HepG2 (cell line): ENCODE data around the gene HOTAIR. TPM values are rescaled to one million over a fixed set of nuclear protein-coding genes. Genes with fewer than 3 reads are reported as not detected.

Source experiments
- ATAC-seq: fragments of 200-7000 bp; cut with Tn5 transposase; 3 replicates; pipeline ENCODE4 v1.9.1; 2020; ENCODE audit warnings: mild to moderate bottlenecking, moderate library complexity
- BruUV-seq: library from RNA; stranded (reverse); fragments of 400-500 nt; replicated peaks from 2 replicates; lab custom pipeline; 2021; lab: Mats Ljungman, UMichigan
- CTCF ChIA-PET: fragments of 300-600 bp; formaldehyde crosslinking; extraction: SDS; loops from one replicate; lab custom pipeline; 2021; ENCODE audit warnings: low total read pairs, inconsistent platforms, low intra/inter-chr PET ratio; lab: Yijun Ruan, JAX
- POLR2A ChIA-PET: fragments of 350-600 bp; sonication (Branson Sonifier 250); formaldehyde crosslinking; loops from one replicate; lab custom pipeline; 2020; ENCODE audit warnings: antibody characterized with exemption, inconsistent platforms; lab: Yijun Ruan, JAX
- DNase-seq: peaks from one replicate; pipeline ENCODE4 v3.0.0-alpha.2; 2015; ENCODE audit warnings: low spot score
- FAIRE-seq: peaks from 3 replicates; lab custom pipeline; 2011; peaks lifted over from hg19 to GRCh38; lab: Jason Lieb, UNC
- H2AFZ ChIP-seq: one replicate; pipeline ENCODE4 v1.6.1; 2011; ENCODE audit warnings: low read length, inconsistent platforms
- H3K27ac ChIP-seq: fragments of 300-600 bp; 3 replicates; pipeline ENCODE4 v1.8.0; 2011; ENCODE audit warnings: mixed run types, mild to moderate bottlenecking, mixed read lengths, low read length, inconsistent platforms; ENCODE audit not compliant: insufficient read depth; ENCODE audit errors: extremely low read length
- H3K27me3 ChIP-seq, 2 experiments: fragments of 200-600 bp in 1 of 2; 2 replicates in 1 of 2; 3 replicates in 1 of 2; pipeline versions ENCODE4 v1.6.0 to v1.8.0; 2011; ENCODE audit warnings: low read length in 2 of 2, mild to moderate bottlenecking in 2 of 2, moderate library complexity in 2 of 2, inconsistent platforms in 1 of 2; ENCODE audit not compliant: insufficient read depth in 2 of 2, control insufficient read depth in 1 of 2
- H3K36me3 ChIP-seq, 2 experiments: fragments of 200-600 bp in 1 of 2; replicated peaks in 1 of 2; 2 replicates in 1 of 2; 3 replicates in 1 of 2; pipeline versions ENCODE4 v1.5.1 to v1.8.0; 2011; ENCODE audit warnings: low read length in 2 of 2, inconsistent platforms in 1 of 2; ENCODE audit not compliant: insufficient read depth in 2 of 2, control insufficient read depth in 1 of 2
- H3K4me1 ChIP-seq: 2 replicates; pipeline ENCODE4 v1.5.1; 2012; ENCODE audit warnings: low read length, inconsistent platforms; ENCODE audit not compliant: insufficient read depth
- H3K4me2 ChIP-seq: 2 replicates; pipeline ENCODE4 v1.6.0; 2011; ENCODE audit warnings: low read depth, low read length, inconsistent platforms
- H3K4me3 ChIP-seq, 3 experiments: fragments of 200-600 bp in 1 of 3; sonication (generic), shearing (Covaris generic) in 1 of 3; replicated peaks in 1 of 3; 2 replicates each; pipeline ENCODE4 v1.5.1; 2011 to 2016; ENCODE audit warnings: low read length in 3 of 3, inconsistent platforms in 2 of 3, low read depth in 2 of 3, mild to moderate bottlenecking in 2 of 3, control low read depth in 1 of 3, mixed read lengths in 1 of 3; ENCODE audit not compliant: insufficient read depth in 1 of 3
- H3K79me2 ChIP-seq: one replicate; pipeline ENCODE4 v1.6.1; 2011; ENCODE audit warnings: low read length, inconsistent platforms; ENCODE audit not compliant: insufficient read depth
- H3K9ac ChIP-seq: 2 replicates; pipeline ENCODE4 v1.6.0; 2011; ENCODE audit warnings: mild to moderate bottlenecking, low read depth, low read length, inconsistent platforms; ENCODE audit not compliant: insufficient read depth
- H3K9me3 ChIP-seq: 2 replicates; pipeline ENCODE4 v1.5.1; 2012; ENCODE audit warnings: mild to moderate bottlenecking, low read length
- H4K20me1 ChIP-seq: 2 replicates; pipeline ENCODE4 v1.6.0; 2011; ENCODE audit warnings: inconsistent platforms, mild to moderate bottlenecking, low read length, moderate library complexity; ENCODE audit not compliant: insufficient read depth
- EHMT2 ChIP-seq: fragments of 200-600 bp; sonication (generic); IDR thresholded peaks from 2 replicates; pipeline ENCODE4 v1.7.0; 2017; ENCODE audit warnings: antibody characterized with exemption, low read depth, low read length, borderline replicate concordance
- FOXA3 ChIP-seq: IDR thresholded peaks from 2 replicates; pipeline ENCODE4 v1.6.1; 2016; ENCODE audit warnings: missing genetic modification reagents, missing compliant biosample characterization
- FOXO1 ChIP-seq: sonication (generic); formaldehyde crosslinking; IDR thresholded peaks from 2 replicates; pipeline ENCODE4 v1.4.0; 2020; ENCODE audit warnings: missing genetic modification reagents
- HMGA1 ChIP-seq: sonication (generic); formaldehyde crosslinking; conservative IDR thresholded peaks from 2 replicates; pipeline ENCODE4 v1.4.0; 2020; ENCODE audit warnings: missing genetic modification reagents
- KDM4B ChIP-seq: sonication (generic); formaldehyde crosslinking; IDR thresholded peaks from 2 replicates; pipeline ENCODE4 v1.4.0; 2020; ENCODE audit warnings: missing genetic modification reagents
- LCORL ChIP-seq, 2 experiments: fragments of 450-650 bp in 1 of 2; sonication (generic) in 1 of 2; formaldehyde crosslinking in 1 of 2; IDR thresholded peaks; 2 replicates each; pipeline versions ENCODE4 v1.5.0 to v1.6.1; 2017 to 2020; ENCODE audit warnings: antibody characterized with exemption in 1 of 2, missing genetic modification reagents in 1 of 2
- RELA ChIP-seq: sonication (generic); formaldehyde crosslinking; IDR thresholded peaks from 2 replicates; pipeline ENCODE4 v1.4.0; 2020; ENCODE audit warnings: missing genetic modification reagents
- RFXAP ChIP-seq: sonication (generic); formaldehyde crosslinking; IDR thresholded peaks from 2 replicates; pipeline ENCODE4 v1.4.0; 2020; ENCODE audit warnings: missing genetic modification reagents, borderline replicate concordance
- SIN3A ChIP-seq: IDR thresholded peaks from 2 replicates; pipeline ENCODE4 v1.6.1; 2011; ENCODE audit warnings: low read depth, mild to moderate bottlenecking, control low read depth, low read length, borderline replicate concordance
- ZNF20 ChIP-seq: sonication (generic); formaldehyde crosslinking; IDR thresholded peaks from 2 replicates; pipeline ENCODE4 v1.4.0; 2020; ENCODE audit warnings: mild to moderate bottlenecking, moderate library complexity, missing genetic modification reagents
- ZNF567 ChIP-seq: sonication (generic); formaldehyde crosslinking; IDR thresholded peaks from 2 replicates; pipeline ENCODE4 v1.8.1; 2023; ENCODE audit warnings: mild to moderate bottlenecking, missing genetic modification reagents, borderline replicate concordance
- ZNF703 ChIP-seq: sonication (generic); formaldehyde crosslinking; IDR thresholded peaks from 2 replicates; pipeline ENCODE4 v1.5.1; 2020; ENCODE audit warnings: missing genetic modification reagents, mild to moderate bottlenecking, moderate library complexity, borderline replicate concordance
- WGBS: methylation state at CpG from one replicate; pipeline ENCODE4 v1.1.6; 2017; ENCODE audit warnings: low lambda C conversion rate; 5-methylcytosine and 5-hydroxymethylcytosine counted together
- in situ Hi-C: cut with HindIII; loops from 2 replicates; pipeline ENCODE4 v1.10.0; 2017; ENCODE audit warnings: low pct_unique_long_range_greater_than_20kb; ENCODE audit not compliant: extremely low pct_ligation_motif_present
- intact Hi-C: fragments of 100-400 bp; cut with micrococcal nuclease; formaldehyde crosslinking; loops from one replicate; pipeline ENCODE4 v1.10.0; 2022; ENCODE audit not compliant: unreplicated experiment
- polyA plus RNA-seq, 8 experiments: library from polyadenylated mRNA; depleted of rRNA in 3 of 8; stranded (reverse) in 7 of 8; unstranded in 1 of 8; fragments of >200 nt; fragmentation: Illumina TruSeq in 4 of 8; extraction: Trizol in 4 of 8; gene quantifications; 2 replicates each; pipeline versions ENCODE4 v1.2.1 to v1.2.3, GENCODE V29; 2011 to 2016; ENCODE audit warnings: low read depth in 4 of 8, missing spikeins in 1 of 8, mixed read lengths in 1 of 8; ENCODE audit not compliant: insufficient read depth in 1 of 8
- total RNA-seq, 5 experiments: library from RNA; depleted of rRNA; stranded (reverse); fragments of >200 nt; fragmentation: Illumina TruSeq; extraction: Trizol; gene quantifications; 2 replicates each; pipeline ENCODE4 v1.2.3, GENCODE V29; 2016; ENCODE audit warnings: low read depth in 1 of 5
- TF ChIP-seq, protein P1 (sequence below), 2 experiments: sonication (generic) in 1 of 2; formaldehyde crosslinking in 1 of 2; IDR thresholded peaks; 2 replicates each; pipeline versions ENCODE4 v1.5.1 to v1.6.1; 2011 to 2020; ENCODE audit warnings: borderline replicate concordance in 1 of 2, low read depth in 1 of 2, low read length in 1 of 2, mild to moderate bottlenecking in 1 of 2, missing genetic modification reagents in 1 of 2, moderate library complexity in 1 of 2
- TF ChIP-seq, protein P2 (sequence below): sonication (generic); formaldehyde crosslinking; IDR thresholded peaks from 2 replicates; pipeline ENCODE4 v1.8.0; 2022; ENCODE audit warnings: mild to moderate bottlenecking, missing genetic modification reagents, moderate library complexity
- TF ChIP-seq, protein P3 (sequence below): IDR thresholded peaks from 2 replicates; pipeline ENCODE4 v1.6.1; 2016; ENCODE audit warnings: mild to moderate bottlenecking

Gene HOTAIR
- total and polyA plus RNA-seq, 2 of the 13 experiments (the other 11 are each of a cell fraction or from before 2014, with no cell fraction given): not detected

DNA sequence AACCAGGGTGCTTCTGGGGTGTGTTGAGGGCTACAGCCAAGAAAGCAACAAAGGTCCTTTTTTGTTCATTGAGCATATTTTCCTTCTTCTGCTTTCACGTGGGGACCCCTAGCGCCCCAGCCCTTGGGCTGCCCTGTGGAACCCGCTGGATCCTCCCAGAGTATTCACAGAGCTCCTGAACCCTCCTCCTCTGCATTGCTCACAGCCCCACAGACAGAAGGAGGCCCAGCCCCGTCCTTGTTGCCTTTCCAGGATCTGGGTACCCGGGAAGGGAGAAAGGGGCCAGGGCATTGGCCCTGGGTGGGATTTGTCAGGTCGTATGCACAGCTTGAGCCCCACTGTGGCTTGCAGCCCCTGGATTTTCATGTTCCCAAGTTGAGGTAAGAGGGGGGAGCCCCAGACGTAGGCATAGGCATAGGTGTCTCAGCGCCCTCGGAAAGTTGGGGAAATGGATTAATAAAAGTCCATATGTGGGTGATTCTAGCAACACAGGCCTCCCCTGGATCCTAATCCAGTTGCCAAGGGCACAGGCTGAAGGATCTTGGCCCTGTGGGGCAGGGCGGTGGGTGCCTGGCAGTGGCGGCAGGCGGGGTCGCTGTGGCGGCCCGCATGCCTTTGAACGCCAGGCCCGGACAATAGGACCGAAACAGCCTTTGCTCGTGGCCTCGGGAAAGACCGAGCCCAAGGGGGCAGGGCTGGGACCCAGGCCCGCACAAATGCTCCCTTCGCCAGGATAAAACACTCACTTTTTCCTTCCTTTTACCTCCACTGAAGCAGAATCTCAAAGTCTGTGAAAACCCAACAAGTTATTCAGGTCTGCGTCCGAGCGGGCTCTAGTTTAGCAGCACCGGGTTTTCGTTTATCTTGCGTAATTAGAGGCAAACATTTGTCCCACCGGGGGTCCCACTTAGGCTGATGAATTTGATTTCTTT is 7.1 kb upstream of the HOTAIR start:
- POLR2A ChIA-PET: no interaction called here
- in situ Hi-C loops: no loop called here
- TF ChIP-seq RFXAP (CRISPR knock-in tag): no peak
- no peak for TF ChIP-seq RELA (CRISPR knock-in tag)
- no peak for TF ChIP-seq KDM4B (CRISPR knock-in tag)
- no peak for TF ChIP-seq ZNF567 (CRISPR knock-in tag)
- TF ChIP-seq, protein P1, sequence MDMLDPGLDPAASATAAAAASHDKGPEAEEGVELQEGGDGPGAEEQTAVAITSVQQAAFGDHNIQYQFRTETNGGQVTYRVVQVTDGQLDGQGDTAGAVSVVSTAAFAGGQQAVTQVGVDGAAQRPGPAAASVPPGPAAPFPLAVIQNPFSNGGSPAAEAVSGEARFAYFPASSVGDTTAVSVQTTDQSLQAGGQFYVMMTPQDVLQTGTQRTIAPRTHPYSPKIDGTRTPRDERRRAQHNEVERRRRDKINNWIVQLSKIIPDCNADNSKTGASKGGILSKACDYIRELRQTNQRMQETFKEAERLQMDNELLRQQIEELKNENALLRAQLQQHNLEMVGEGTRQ (IDR thresholded peaks at IDR 0.05; ENCODE audit: low read depth, low read length): no peak
- TF ChIP-seq, protein P1 (CRISPR knock-in tag; IDR thresholded peaks at IDR 0.05; ENCODE audit: borderline replicate concordance): no peak
- no peak for TF ChIP-seq FOXO1 (CRISPR knock-in tag)
- no peak for TF ChIP-seq HMGA1
- no peak for TF ChIP-seq LCORL (IDR thresholded peaks at IDR 0.05)
- TF ChIP-seq LCORL (CRISPR knock-in tag; IDR thresholded peaks at IDR 0.05): no peak
- TF ChIP-seq EHMT2: no peak
- no peak for TF ChIP-seq ZNF703 (CRISPR knock-in tag)
- TF ChIP-seq ZNF20 (CRISPR knock-in tag): no peak
- TF ChIP-seq, protein P2, sequence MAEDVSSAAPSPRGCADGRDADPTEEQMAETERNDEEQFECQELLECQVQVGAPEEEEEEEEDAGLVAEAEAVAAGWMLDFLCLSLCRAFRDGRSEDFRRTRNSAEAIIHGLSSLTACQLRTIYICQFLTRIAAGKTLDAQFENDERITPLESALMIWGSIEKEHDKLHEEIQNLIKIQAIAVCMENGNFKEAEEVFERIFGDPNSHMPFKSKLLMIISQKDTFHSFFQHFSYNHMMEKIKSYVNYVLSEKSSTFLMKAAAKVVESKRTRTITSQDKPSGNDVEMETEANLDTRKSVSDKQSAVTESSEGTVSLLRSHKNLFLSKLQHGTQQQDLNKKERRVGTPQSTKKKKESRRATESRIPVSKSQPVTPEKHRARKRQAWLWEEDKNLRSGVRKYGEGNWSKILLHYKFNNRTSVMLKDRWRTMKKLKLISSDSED (CRISPR knock-in tag): no peak
- no peak for TF ChIP-seq SIN3A
- no peak for TF ChIP-seq FOXA3
- TF ChIP-seq, protein P3, sequence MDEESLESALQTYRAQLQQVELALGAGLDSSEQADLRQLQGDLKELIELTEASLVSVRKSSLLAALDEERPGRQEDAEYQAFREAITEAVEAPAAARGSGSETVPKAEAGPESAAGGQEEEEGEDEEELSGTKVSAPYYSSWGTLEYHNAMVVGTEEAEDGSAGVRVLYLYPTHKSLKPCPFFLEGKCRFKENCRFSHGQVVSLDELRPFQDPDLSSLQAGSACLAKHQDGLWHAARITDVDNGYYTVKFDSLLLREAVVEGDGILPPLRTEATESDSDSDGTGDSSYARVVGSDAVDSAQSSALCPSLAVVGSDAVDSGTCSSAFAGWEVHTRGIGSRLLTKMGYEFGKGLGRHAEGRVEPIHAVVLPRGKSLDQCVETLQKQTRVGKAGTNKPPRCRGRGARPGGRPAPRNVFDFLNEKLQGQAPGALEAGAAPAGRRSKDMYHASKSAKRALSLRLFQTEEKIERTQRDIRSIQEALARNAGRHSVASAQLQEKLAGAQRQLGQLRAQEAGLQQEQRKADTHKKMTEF (CRISPR knock-in tag): no peak

More for the DNA sequence above, 7.1 kb upstream of the HOTAIR start:
- BruUV-seq: no TSS peak
- Histone ChIP-seq H3K27ac (no peak overlapping the region), H3K79me2 (no peaks in the 10 kb centered on the region), H3K36me3 (no peaks in the 10 kb centered on the region), H3K4me3 (no peak overlapping the region), H3K27me3 (peaks cover 5 to 63% of the 10 kb centered on the region in 2 experiments), H2AFZ (no peak overlapping the region), H3K4me1 (peaks cover 35% of the 10 kb centered on the region), H3K9me3 (no peaks in the 10 kb centered on the region), H3K4me2 (no peak overlapping the region), H4K20me1 (no peaks in the 10 kb centered on the region), H3K9ac (no peak overlapping the region)
- intact Hi-C loops: no loop called here
- FAIRE-seq: no peak
- 62% methylated on average over 26 of the region's 30 CpGs for WGBS
- ATAC-seq: no peak
- DNase-seq: no peak
- CTCF ChIA-PET: no interaction called here
